Activated CD4-positive, alpha-beta T cell treated with anti-CD3 and anti-CD28 coated beads, Interleukin-2, Interleukin-4, amounts not matched to agents 100 ng/mL and 50 ng/mL, durations not matched to agents 16 hours and 8 hours (primary cell): ENCODE measurements around the gene PVR.
A peak's percentile ranks its signal among the peaks of the same experiment; 100 is the strongest.
"Not testable (repeated sequence)": the region's sequence is repeated elsewhere in the genome, so short reads cannot be mapped to it uniquely, and the experiment has no call there.

Source experiments
- DNase-seq: peaks from one replicate; pipeline ENCODE4 v3.0.0-alpha.2; 2020; ENCODE audit warnings: low spot score

The PVR gene

GRCh38 chr19:44673510-44673909 is 29.8 kb downstream of the PVR start:
- no peak for DNase-seq

- no peak for DNase-seq
These were observed 31.8 kb downstream of the PVR start for GRCh38 chr19:44675521-44675920.

DNA sequence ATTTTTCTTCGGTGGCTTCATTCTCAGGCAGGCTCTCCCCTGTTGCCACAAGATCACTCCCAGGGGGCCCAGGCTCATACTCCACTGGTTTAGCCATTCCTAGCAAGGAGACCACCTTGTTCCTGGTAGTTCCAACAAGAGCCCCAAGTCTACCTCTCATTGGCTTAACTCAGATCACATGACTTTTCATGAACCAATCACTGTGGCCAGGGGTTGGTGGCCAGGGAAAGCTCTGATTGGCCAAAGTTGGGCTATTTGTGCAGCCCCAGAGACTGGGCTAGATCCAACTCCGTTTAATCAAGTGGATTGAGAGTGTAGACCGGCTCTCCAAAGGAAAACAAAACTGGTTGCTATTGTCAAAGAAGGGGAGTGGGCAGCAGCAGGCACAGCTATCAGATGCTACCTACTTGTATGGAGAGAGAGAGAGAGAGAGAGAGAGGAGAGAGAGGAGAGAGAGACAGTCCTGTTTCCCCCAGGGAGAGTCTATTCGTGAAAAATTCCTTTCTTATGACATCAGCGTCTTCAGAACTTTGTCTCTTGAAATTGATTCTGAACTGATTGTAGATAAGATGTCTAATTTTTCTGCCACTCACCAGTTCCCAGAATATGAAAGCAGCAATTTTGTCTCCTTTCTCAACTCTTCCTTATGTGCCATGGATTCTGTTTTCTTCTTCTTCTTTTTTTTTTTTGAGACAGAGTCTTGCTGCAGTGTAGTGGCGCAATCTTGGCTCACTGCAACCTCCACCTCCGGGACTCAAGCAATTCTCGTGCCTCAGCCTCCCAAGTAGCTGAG is 33.5 kb downstream of the PVR start:
- DNase-seq = no peak

- DNase-seq = no peak
These were observed 36.8 kb downstream of the PVR start for GRCh38 chr19:44680536-44680935.

DNA sequence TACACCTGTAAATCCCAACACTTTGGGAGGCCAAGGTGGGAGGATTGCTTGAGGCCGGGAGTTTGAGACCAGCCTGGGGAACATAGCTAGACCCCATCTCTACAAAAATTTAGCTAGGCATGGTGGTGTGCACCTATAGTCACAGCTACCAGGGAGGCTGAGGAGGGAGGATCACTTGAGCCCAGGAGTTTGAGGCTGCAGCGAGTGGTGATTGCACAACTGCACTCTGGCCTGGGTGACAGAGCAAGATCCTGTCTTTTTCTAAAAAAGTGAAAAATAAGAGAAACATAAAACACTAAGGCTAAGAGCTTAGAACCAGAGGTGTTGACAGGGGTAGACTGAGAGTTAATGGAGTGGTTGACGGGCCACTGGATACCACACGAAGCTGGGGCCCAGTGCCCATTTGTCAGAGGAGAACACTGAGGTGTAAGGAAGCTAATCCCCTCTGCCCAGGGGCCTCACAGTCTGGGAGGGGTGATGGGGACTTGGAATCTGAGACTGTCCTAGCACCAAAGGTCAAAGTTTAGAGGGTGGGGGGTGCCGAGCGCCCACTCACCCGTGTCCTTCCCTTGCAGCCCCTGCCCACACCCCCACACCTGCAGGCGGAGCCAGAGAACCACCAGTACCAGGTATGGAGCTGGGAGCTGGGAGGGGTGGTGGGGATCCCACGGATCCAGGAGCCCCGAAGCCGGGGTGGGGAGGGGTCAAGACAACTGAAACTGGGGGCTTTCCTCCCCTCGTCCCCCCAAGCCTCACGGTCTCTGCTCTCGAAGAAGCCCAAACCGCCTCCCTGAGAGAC is 38.5 kb downstream of the PVR start:
- no peak for DNase-seq

DNA sequence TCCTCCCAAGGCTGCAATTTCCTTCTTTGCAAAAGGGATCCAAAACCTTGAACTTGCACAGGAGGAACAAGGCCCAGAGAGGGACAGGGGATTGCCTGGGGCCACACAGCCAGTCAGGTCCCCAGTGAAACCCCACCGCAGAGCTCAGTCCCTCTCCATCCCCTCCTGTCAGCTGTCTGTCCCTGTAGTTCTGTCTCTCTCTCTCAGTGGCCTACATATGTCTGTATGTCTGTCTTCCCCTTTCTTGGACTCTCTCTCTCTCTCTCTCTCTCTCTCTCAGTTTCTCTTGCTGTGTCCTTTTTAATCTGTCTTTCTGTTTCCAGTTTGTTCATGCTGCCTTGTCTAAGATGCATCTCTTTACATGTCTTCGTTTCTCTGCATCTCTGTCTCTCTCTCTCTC is 39.1 kb downstream of the PVR start:
- DNase-seq = no peak

DNA sequence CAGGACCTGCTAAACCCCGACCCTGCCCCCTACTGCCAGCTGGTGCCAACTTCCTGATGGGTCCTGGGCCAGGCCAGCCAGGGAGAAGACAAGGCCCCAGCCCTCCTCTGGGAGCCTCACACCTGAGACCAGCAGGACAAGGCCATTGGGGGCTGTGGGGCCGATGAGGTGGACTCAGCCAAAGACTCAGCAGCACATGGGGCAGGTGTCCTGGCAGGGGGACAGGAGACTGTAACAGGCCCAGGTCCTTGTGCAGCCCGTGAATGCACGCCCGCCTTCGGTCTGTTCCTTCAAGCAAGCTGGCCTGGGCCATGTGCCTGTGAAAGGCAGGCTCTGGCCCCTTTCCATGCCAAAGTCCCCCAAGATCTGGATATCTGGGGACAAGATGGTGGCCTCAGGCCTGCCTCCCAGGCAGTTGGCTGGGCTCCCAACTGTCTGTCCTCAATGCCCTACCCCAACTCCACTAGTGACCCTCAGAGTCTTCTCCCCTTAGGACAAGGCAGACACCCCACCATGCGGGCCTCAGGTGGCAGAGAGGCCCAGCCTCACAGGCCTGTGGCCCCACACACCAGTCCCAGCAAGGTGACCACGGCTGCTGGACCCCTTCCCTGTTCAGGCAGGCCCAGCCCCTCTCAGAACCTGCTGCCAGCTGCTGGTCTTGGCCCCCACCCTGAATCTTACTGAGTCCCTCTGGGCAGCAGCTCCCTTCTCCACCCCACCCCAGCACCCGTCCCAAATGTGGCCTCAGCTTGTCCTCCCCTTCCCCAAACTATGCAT is 39.9 kb downstream of the PVR start:
- DNase-seq = no peak

DNA sequence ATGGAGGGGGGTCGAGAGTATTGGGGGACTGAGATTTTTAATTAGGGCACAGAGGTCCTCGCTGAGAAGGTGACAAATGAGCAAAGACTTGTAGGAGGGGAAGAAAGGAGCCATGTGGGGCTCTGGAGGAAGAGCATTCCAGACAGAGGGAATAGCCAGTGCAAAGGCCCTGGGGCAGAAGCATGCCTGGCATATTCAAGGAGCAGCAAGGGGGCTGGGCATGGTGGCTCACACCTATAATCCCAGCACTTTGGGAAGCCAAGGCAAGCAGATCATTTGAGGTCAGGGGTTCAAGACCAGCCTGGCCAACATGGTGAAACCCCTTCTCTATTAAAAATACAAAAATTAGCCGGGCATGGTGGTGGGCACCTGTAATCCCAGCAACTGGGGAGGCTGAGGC is 40.7 kb downstream of the PVR start:
- DNase-seq = not testable (repeated sequence)

DNA sequence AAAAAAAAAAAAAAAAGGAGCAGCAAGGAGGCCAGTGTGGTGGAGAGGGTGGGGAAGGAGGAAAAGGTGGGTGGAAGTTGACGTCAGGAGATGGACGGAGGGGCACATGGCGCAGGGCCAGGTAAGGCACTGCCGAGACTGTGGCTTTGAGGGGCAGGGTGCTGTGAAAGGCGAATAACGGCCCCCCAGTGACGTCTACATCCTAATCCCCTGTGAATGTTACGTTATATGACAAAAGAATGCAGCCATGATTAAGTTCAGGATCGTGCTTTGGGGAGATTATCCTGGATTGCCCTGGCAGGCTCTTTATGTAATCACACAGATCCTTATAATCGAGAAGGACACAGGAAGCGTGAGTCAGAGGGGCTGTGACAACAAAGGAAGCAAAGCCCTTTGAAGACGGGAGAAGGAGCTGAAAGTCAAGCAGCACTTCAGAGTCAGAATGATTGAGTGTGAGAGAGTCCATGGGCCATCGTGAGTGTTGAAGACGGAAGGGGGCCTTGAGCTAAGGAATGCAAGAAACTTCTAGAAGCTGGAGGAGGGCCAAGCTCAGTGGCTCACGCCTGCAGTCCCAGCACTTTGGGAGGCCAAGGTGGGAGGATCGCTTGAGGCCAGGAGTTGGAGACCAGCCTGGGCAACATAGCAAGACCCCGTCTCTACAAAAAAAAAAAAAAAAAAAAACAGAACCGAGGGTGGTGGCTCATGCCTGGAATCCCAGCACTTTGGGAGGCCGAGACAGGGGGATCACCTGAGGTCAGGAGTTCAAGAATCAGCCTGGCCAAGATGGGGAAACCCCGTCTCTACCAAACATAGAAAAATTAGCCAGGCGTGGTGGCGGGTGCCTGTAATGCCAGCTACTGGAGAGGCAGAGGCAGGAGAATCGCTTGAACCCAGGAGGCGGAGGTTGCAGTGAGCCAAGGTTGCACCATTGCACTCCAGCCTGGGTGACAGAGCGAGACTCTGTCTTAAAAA is 41.5 kb downstream of the PVR start:
- DNase-seq = no peak

DNA sequence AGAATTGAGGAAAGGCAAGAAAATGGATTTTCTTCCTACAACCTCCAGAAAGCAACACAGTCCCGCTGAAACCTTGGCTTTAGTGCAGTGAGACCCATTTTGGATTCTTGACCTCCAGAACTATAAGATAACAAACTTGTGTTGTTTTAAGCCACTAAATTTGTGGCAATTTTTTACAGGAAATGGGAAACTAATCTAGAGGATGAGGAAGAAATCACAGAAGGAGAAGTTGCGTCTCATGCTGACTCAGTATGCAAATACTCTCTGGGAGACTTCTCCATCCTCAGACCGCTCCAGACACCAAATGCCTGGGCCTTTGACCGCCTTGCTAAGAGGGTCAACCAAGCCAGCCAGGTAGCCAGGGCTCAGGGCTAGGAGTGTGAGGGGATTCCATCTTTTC is 42.2 kb downstream of the PVR start:
- DNase-seq = no peak

GRCh38 chr19:44686896-44687295 is 43.2 kb downstream of the PVR start:
- no peak for DNase-seq

GRCh38 chr19:44687888-44688287 is 44.2 kb downstream of the PVR start:
- DNase-seq = no peak

DNA sequence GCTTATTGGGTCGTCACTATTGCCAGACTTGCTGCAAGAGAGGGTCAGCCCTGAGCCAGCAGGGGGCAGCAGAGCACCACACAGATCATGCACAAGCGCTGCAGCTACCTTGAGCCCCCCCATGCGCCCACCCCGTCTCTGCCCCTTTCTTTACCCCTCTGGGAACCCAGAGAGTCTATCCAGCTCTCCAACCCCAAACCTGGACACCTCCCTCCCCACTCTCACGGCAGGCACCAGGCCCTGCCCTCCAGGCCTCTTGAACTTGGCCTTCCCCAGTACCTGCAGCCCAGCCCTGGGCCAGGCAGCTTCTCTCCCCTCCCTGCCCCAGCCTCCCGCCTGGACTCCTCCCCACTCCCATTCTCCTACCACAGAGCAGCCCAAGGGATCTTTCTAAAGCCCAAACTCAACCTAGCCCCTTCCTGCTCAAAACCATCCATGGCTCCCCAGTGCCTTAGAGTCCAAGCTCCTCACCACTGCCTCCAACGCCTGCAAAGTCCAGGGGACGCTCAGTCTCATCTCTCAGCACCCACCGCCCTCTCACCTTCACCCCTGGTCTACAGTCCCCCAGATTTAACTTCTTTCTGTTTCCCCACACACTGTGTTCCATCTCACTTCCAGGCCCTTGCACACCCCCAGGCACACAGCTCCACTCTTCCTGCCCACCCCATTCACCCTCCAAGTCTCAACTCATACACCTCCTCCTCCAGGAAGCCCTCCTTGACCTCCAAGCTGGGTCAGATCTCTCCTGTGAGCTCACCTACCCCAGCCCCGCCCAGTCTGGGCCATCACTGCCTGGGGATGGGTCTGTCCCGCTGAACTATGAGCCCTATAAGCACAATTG is 45.8 kb downstream of the PVR start:
- peak; percentile 69 for DNase-seq

DNA sequence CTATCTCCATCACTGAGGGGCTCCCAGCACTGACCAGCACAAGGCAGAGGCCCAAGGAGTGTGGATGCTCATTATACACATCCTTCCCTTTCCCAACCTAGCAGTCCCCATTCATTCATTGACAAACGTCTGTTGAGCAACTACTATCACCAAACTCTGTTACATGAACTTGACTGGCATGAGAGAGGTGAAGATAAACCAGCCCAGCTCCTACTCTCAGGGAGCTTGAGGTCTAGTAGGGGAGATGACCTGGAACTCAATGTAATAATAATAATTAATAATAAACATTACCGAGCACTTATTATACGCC is 46.4 kb downstream of the PVR start:
- DNase-seq = no peak

DNA sequence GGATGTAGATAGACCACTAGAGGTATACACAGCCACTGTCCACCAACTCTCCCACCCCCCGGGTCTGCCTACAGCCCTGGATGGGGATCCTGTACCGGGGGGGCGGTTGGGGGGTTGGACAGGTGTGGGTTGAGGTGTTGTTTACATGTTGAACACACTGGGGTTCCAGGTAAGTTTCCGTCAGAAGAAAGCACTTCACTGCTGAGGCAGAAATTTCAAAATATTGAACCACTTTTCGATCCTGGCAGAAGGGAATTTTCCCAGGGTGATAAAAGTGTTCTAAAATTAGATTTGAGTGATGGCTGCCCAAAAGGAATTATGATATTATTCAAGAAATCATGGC is 48.6 kb downstream of the PVR start:
- DNase-seq = no peak

DNA sequence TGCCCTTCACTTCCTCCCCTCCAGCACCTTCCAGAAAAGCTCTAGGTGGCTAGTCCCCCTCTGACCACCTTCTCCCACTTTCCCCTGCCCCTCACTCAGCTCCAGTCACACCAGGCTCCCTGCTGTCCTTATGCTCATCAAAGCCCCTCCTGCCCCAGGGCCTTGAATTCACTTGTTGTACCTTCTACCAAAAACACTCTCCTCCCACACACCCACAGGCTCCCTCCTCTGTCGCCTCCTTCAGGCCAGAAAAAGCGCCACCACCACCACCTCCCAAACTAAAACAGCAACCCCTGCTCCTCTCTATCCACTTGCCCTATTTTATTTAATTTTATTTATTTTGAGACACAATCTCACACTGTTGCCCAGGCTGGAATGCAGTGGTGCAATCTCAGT is 50.5 kb downstream of the PVR start:
- DNase-seq = peak; percentile 15

- DNase-seq = no peak
These were observed 53.4 kb downstream of the PVR start for GRCh38 chr19:44696939-44697669.

DNA sequence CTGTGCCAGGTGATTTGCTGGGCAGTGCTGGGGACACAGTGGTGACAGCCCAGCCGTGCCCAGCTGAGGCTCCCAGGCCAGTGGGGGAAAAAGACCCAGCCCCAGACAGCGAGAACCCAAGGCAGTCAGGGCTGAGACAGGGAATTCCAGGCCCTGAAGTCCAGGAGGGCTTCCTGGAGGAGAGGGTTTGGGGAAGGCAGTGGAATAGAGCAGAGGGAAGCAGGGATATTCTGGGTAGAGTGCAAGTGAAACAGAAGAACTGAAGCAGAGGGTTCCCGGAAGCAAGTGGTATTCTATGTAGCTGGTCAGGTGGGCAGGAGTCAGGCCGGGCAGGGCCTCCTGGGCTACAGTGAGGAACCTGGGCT is 53.9 kb downstream of the PVR start:
- no peak for DNase-seq

DNA sequence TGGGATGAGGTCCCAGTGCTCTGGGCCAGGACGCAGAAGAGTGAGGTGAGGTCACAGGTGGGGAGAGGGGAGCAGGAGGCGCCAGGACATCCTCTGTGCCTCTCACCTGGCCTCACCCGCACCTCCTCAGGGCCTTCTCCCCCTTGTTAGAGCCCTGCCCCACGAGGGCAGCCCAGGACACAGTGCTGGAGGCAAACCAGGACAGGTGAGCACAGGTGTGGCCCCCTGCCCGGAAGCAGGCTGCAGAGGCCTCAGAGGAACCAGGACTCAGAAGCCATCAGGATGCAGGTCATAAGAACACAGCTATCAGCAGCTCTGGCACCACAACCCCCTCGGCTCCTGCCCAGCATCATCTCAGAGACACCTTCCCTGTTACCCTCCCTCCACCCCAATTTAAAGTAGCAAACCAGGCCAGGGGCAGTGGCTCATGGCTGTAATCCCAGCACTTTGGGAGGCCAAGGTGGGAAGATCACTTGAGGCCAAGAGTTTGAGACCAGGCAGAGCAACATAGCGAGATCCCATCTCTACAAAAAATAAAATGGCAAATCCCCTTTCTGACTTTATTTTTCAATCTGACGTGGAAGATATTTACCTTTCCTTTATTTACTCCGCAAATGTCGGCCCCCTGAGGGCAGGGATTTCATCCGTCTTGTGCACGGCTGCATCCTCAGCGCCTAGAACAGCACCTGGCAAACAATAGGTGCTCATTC is 54.9 kb downstream of the PVR start, which contains the start of gene CEACAM16:
Gene CEACAM16, plus strand, starts transcription at position 660 of the 710 bp plus-strand sequence. CDS start 2,306 bp downstream, outside the sequence.
- DNase-seq = no peak

GRCh38 chr19:44700547-44700946 is 56.8 kb downstream of the PVR start:
- DNase-seq = no peak
